Activated T-helper 1 cell treated with Interleukin-2 at 50 U/mL for 16 hours (primary cell): ENCODE data around the gene SLC8B1.

Experiments
- DNase-seq: peaks from one replicate; pipeline ENCODE4 v3.0.0-alpha.2; 2020; ENCODE audit warnings: low read depth

The SLC8B1 gene

GRCh38 chr12:113270709-113271009 is 64.2 kb downstream of the SLC8B1 start:
- no peak for DNase-seq

- no peak for DNase-seq
These were observed 65.5 kb downstream of the SLC8B1 start for GRCh38 chr12:113269257-113269943.

DNA sequence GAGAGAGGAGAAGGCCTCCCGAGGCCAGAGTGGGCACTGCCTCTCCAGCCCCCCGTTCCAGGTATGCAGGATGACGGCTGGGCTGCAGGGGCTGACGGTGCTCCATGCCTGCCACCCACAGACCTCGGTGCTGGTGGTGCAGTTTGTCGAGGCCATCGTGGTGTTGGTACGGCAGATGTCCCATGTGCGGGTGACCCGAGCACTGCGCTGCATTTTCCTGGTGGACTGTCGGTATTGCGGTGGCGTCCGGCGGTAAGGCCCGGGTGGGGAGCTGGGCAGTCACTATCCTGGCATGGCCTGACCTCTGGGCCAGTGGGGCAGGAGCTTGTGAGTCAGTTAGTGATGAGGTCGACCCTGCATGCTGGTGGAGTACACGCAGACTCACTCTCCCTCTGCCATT is 66.3 kb downstream of the SLC8B1 start:
- DNase-seq = no peak

- no peak for DNase-seq
These were observed 66.8 kb downstream of the SLC8B1 start for GRCh38 chr12:113268136-113268535.

DNA sequence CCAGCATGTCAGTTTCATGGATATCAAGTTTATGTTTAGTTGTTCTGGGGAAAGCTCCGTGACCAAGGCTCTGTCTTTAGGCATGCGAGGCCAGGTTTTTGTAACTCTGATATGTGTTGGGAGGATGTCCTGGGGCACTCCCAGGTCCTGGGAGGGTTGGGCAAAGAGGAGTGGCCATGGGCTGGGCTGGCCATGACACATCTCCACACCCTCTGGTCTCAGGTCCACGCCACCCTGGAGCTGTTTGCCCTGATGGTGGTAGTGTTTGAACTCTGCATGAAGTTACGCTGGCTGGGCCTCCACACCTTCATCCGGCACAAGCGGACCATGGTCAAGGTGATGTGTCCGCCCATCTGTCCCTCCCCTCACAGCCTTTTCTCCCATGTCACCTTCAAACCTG is 67.3 kb downstream of the SLC8B1 start:
- DNase-seq = no peak

- DNase-seq = no peak
These were observed 68.6 kb downstream of the SLC8B1 start for GRCh38 chr12:113266106-113266895.

DNA sequence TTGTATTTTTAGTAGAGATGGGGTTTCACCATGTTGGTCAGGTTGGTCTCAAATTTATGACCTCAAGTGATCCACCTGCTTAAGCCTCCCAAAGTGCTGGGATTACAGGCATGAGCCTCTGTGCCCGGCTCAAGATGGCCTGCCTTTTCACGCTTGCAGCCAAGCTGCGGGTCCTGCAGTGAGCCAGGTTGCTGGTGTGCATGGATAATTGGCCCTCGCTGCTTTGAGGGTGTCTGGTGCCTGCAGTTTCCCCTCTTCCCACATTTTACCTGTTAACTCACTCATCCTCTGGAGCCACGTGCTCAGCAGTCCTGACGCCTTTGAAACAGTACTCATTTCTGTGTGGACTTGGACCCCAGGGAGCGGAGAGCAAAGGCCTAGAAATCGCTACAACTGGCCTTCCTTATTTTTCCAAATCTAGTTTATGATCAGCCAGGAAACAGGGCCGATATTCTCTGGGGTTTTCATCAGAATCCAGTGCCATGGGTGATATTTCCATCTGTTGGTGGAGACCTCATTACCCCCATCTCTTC is 71.4 kb downstream of the SLC8B1 start:
- no peak for DNase-seq

DNA sequence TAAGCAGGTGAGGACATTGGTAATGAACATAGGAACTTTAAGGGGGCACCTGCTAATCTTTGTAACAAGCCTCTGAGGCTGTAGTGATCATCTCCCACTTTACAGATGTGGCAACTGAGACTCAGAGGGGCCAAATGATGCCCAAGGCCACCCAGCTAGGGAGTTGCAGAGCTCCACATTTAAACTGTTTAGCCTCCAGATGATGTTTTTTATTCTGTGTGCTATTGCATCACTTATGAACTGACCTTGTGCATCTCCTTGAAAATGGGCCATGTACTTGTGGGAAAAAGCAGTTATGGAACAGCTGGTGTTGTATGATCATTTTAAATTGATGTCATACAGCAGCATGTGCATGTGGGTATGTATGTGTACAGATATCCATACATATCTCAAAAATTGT is 72.2 kb downstream of the SLC8B1 start:
- DNase-seq = no peak

DNA sequence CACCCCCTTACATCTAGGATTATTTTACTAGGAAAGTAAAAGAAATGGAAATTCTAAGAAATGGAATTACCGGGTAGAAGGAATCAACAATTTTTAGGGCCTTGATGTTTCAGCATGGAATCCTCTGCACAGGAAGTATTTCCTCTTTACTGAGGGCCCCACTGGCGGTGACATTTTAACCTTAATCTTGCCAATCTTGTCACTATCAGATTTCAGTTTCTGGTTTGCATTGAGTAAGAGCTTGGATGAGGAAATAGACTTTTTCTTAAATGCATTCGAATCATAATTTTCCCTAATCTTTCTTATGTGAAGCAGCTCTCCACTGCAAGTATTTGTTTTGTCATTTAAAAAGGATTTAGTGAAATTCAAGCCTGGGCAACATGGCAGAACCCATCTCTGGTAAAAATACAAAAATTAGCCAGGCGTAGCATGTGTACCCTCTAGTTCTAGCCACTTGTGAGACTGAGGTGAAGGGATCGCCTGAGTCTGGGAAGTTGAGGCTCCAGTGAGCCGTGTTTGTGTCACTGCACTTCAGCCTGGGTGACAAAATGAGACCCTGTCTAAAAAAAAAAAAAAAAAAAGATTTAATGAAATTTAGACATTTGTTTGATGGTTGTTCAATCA is 73.0 kb downstream of the SLC8B1 start:
- DNase-seq = no peak

DNA sequence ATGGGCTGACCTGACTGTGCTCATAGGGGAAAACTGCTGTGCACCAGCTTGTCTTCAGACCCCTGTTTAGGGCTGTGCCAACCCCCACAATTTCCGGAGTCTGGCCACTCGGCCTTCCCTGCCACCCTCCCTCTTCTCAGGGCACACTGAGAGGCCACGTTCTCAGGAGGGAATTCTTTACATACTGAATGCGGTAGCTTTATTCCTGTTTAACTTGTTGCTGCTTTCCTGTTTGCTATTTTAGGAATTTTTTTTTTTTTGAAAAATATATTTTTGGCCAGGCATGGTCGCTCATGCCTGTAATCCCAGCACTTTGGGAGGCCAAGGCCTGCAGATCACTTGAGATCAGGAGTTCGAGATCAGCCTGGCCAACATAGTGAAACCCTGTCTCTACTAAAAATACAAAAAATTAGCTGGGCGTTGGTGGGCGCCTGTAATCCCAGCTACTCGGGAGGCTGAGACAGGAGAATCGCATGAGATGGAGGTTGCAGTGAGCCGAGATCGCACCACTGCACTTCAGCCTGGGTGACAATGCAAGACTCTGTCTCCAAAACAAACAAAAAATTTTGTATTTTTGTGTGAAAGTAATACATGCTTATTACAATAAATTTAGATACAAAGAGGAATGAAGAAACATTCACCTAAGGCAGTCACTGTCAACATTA is 74.1 kb downstream of the SLC8B1 start:
- no peak for DNase-seq

DNA sequence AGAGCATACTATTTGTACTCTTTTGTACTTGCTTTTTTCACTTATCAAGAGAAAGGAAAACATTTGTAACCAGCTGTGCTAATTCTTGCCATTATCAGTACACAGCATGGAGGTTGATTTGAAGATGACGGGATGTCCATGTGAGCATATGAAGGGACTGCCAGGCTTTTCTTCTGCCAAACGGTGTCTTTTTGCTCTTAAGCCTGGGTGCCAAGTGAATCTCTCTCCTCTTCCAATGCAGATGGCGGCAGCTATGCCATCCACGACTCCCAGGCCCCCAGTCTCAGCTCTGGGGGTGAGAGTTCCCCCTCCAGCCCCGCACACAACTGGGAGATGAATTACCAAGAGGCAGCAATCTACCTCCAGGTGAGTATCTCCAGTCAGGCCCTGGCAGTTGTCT is 74.8 kb downstream of the SLC8B1 start:
- DNase-seq = no peak

DNA sequence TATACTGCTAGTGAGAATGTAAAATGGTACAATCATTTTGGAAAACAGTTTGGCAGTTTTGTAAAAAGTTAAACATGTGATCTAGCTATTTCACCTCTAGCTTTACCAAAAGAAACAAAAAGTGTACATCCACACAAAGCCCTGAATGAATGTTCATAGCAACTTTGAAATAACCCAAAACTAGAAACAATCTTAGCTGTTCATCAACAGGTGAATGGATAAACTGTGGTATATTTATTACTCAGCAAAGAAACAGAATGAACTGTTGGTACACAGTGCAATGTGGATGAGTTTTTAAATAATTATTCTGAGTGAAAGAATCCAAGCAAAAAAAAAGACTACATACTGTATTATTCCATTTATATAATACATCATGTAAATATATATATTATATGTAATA is 77.3 kb downstream of the SLC8B1 start:
- DNase-seq = no peak

- DNase-seq = no peak
These were observed 80.6 kb downstream of the SLC8B1 start for GRCh38 chr12:113254298-113254697.

DNA sequence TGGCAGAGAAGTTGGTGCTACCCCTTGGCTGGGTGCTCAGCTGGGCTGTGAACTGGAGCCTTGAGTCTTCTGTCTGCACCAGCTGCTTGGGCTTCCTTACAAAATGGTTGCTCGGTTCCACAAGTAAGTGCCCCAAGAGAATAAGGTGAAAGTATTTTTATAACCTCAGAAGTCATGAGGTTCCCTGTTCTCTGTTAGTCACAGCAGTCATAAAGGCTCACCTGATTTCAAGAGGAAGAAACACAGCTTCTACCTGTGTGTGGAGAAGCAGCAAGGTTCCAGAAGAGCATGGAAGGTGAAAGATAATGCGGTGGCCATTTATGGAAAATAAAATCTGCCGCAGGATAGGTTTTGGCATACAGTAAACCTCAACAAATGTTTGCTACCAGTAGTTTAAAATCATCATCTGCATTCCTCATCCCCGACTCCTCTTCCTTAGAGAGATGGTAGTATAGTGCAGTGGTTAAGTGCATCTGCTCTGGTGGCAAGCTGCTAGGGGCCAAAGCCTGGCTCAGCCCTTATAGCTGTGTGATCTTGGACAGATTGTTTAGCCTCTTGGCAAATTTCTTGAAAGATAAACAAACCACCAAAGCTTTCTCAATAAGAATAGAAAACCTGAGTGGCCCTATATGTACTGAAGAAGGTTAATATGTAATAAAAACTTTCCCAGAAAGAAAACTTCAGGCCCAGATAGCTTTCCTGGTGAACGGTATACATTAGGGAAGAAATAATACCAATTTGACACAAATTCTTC is 81.2 kb downstream of the SLC8B1 start:
- no peak for DNase-seq

DNA sequence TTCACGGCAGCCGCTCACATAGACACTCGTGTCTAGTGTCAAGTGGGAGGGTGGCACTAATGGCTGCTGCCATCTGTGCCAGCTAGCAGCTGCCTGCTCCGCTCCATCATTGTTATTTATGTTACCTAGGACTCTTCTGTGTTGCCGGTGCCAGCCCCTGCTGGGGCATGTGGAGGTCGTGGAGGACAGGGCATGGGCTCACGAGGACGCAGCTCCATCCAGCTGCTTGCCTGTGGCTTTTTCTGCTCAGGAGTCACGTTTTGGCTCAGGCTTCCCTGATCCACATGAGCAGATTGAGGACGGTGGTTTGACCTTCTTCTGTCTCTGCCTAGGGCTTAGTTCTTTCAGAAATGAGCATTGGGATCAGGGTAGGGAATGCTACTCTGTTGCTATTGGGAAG is 82.4 kb downstream of the SLC8B1 start:
- DNase-seq = no peak

DNA sequence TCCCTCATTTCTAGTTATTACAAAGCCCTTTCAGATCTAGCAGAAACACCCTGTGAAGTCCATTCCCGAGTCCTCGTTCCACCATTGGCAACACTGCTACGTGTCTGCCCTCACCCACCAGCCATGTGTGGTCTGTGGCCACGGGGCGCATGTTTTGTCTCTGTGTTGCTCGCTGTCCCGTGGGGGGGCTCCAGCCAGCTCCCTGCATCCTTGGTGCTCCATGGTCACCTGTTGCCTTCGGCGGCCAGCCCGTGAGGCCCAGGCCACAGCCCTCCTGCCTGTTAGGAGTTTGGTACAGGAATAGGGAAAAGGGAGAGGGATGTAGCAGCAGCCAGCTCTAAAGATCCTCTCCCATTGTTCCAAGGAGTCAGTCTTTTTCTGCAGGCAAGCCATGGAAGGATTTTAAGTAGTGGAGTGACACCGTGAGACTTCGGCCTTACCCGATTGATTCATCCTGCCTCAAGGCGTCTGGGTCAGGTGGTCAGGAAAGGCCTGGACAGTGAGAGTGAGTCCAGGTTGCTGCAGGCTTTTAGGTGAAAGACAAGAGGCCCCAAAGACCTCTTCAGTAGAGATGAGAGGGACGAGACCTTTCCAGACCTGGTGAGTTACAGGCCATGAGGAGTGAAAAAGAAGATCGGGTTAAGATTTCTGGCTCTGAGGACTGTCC is 83.4 kb downstream of the SLC8B1 start:
- no peak for DNase-seq

GRCh38 chr12:113250045-113250444 is 84.9 kb downstream of the SLC8B1 start:
- no peak for DNase-seq

DNA sequence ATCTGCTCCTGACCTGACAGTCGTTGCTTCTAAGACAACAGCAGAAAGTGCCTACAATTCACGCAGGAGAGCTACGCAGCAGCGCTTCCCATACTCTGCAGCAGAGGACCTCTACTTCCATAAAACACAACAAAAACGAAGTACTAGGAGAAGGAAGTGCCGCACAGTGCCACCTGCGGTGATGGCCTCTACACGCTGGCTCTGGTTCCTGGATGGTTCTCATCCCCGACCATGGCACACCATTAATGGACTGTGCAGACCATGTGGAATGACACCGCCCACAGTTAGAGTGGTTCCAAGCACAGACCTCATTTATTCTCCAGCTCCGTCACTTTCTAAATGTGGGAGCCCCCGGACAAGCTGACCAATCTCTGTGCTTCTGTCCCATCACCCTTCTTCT is 85.4 kb downstream of the SLC8B1 start:
- no peak for DNase-seq

GRCh38 chr12:113248842-113249435 is 86.0 kb downstream of the SLC8B1 start:
- DNase-seq = no peak
